Loucy (cell line): Measurements from ENCODE around the gene ACAT2.

ENCODE experiments used
- CTCF ChIP-seq: fragments of 200-600 bp; sonication (generic); conservative IDR thresholded peaks from 2 replicates; pipeline ENCODE4 v1.5.1; 2014; ENCODE audit warnings: mild to moderate bottlenecking, antibody characterized with exemption, low read length
- EZH2phosphoT487 ChIP-seq: fragments of 200-600 bp; IDR thresholded peaks from 2 replicates; pipeline ENCODE4 v1.6.1; 2018; ENCODE audit warnings: antibody characterized with exemption, mild to moderate bottlenecking, moderate library complexity, borderline replicate concordance

GRCh38 chr6:159817951-159818739 is 56.3 kb downstream of the ACAT2 start:
- TF ChIP-seq CTCF (no peak), EZH2phosphoT487 (no peak)
